GM12872 (cell line): ENCODE measurements around the gene CCDC175.

Experiments used
- CTCF ChIP-seq: IDR thresholded peaks from 3 replicates; pipeline ENCODE4 v1.5.1; 2011; ENCODE audit warnings: low read depth, mild to moderate bottlenecking, low read length, moderate library complexity; ENCODE audit not compliant: insufficient read depth

Gene CCDC175

DNA sequence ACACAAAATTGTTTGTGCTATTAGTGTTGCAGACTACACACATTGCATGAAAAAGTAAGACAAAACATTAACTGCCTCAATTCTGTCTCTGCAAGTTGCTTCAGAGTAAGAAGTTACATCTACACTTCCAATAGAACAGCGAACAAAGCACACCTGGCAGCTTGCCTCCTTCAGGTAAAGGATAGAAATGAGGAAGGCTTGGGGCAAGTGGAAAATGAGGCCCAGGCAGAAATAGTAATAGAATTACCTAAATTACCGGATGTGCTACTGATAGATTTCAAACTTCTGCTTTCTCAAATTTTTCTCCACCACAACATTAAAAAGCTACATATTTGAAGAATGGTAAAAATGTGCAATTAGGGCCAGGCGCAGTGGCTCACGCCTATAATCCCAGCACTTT lies 37.7 kb downstream of the CCDC175 start:
- TF ChIP-seq CTCF, result no peak

- TF ChIP-seq CTCF, result no peak
Measured at GRCh38 chr14:59537476-59537875, 39.1 kb downstream of the CCDC175 start.

GRCh38 chr14:59534361-59534987 lies 42.1 kb downstream of the CCDC175 start:
- no peak for TF ChIP-seq CTCF

DNA sequence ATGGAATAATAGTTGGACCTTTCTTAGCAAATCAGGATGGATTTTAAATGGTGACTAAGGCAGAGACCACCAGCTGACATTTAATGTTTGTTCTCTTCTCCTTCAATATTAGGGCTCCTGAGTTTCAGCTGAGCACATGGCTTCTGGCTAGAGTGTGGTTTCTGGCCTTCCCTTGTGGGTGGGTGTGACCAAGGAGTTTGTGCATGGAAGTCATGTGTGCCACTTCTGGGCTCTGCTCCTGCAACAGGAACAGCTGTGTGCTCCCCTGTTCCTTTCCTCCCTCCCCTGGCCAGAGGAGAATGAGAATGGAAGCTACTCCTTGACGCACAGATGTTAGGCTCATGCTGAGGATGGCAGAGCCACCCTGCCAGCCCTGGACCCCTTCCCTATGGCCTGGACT lies 44.2 kb downstream of the CCDC175 start:
- TF ChIP-seq CTCF, result no peak

GRCh38 chr14:59530349-59530748 lies 46.3 kb downstream of the CCDC175 start:
- TF ChIP-seq CTCF, result no peak

- TF ChIP-seq CTCF, result no peak
Measured at GRCh38 chr14:59529189-59529588, 47.4 kb downstream of the CCDC175 start.

- no peak for TF ChIP-seq CTCF
Measured at GRCh38 chr14:59520224-59520623, 56.4 kb downstream of the CCDC175 start.

DNA sequence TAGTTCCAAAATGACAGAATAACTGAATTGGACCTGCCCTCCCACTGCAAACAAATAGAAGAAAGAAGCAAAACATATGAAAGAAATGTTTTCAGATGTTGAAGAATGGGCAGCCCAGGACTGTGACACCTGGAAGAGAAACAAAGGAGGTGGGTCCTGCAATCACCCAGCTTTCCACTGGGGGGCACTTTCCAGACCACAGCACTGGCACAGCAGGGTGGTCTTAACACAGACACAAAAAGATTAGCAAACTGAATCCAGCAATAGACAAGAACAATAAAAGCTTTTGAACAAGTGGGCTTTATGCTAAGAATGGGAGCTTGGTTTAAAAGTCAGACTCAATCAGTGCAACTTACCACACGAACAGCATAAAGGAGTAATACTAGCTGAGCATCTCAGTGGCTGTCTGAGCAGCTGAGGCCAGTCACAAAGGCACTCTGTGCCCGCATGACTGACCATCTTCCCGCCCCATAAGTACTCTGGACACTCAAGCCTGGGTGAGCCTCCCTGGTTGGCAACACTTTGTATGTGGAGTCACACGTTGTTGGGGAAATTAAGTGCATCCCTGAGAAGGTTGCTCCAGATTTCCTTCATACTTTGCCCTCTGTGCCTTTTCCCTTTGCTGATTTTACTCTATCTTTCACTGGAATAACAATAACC lies 64.6 kb downstream of the CCDC175 start:
- TF ChIP-seq CTCF, result peak; percentile 69
